Erythroblast (primary cell): ENCODE measurements around the gene ZMPSTE24.

Experiments
- GATA1 ChIP-seq: IDR thresholded peaks from 2 replicates; pipeline ENCODE4 v1.6.1; 2011; ENCODE audit warnings: low read depth, mild to moderate bottlenecking, control low read depth, low read length, moderate library complexity
- POLR2A ChIP-seq: IDR thresholded peaks from 2 replicates; pipeline ENCODE4 v1.6.1; 2011; ENCODE audit warnings: mild to moderate bottlenecking, low read length

DNA sequence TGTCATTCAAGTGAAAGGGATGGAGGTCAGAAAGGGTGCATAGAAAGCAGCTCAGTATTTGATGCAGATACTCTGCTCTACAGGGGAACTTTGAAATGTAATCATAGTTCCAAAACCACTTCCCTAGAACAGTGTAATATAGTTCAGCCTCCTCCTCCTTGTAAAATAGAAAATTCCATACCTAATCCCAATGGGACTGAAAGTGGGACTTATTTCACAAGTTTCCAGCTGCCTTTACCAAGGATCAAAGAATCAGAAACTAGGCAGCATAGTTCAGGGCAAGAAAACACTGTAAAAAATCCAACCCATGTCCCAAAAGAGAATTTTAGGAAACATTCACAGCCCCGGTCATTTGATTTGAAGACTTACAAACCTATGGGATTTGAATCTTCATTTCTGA lies 18.4 kb upstream of the ZMPSTE24 start:
- TF ChIP-seq POLR2A (no peak), GATA1 (no peak)
